ENCODE data around the gene PRKCZ. TPM values are rescaled to one million over a fixed set of nuclear protein-coding genes. Genes with fewer than 3 reads are reported as not detected.

The PRKCZ gene
- total and polyA plus RNA-seq, 9 of the 15 experiments (the other 6 are each of a cell fraction or from before 2014, with no cell fraction given) = 0.07 to 3.1 (median 1.3) TPM

DNA sequence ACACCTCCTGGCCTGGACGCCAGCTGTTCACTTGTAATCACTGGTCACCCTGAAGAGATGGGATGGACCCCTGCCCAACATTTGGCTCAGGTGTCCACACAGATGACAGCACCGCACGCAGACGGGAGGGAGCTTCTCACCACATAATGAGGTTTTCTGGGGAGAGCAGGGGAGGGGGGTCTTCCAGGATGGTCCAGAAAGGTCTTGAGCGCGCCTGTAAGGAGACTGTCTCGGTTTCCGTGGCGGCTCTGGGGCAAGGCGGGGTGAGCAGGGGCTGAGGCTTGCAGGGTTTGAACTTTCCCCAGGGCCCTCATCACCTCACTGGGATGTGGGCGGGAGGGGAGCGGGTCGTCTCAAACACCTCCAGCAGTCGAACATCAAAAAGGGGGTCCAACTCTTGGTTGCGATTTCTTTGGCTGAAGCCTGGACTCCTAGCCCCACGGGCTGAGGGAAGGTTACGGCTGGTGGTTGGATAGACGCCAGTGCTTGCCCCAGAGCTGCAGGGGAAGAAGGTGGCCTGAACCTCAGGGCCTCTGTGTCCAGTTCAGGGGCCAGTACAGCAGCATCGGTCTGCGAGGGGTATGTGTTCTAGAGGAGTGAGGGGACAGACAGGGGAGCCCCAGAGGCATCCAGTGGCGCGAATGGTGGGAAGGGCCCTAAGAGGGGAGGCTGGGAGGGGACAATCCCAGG lies 53.8 kb downstream of the PRKCZ start (continued):
- TF ChIP-seq, protein P1, sequence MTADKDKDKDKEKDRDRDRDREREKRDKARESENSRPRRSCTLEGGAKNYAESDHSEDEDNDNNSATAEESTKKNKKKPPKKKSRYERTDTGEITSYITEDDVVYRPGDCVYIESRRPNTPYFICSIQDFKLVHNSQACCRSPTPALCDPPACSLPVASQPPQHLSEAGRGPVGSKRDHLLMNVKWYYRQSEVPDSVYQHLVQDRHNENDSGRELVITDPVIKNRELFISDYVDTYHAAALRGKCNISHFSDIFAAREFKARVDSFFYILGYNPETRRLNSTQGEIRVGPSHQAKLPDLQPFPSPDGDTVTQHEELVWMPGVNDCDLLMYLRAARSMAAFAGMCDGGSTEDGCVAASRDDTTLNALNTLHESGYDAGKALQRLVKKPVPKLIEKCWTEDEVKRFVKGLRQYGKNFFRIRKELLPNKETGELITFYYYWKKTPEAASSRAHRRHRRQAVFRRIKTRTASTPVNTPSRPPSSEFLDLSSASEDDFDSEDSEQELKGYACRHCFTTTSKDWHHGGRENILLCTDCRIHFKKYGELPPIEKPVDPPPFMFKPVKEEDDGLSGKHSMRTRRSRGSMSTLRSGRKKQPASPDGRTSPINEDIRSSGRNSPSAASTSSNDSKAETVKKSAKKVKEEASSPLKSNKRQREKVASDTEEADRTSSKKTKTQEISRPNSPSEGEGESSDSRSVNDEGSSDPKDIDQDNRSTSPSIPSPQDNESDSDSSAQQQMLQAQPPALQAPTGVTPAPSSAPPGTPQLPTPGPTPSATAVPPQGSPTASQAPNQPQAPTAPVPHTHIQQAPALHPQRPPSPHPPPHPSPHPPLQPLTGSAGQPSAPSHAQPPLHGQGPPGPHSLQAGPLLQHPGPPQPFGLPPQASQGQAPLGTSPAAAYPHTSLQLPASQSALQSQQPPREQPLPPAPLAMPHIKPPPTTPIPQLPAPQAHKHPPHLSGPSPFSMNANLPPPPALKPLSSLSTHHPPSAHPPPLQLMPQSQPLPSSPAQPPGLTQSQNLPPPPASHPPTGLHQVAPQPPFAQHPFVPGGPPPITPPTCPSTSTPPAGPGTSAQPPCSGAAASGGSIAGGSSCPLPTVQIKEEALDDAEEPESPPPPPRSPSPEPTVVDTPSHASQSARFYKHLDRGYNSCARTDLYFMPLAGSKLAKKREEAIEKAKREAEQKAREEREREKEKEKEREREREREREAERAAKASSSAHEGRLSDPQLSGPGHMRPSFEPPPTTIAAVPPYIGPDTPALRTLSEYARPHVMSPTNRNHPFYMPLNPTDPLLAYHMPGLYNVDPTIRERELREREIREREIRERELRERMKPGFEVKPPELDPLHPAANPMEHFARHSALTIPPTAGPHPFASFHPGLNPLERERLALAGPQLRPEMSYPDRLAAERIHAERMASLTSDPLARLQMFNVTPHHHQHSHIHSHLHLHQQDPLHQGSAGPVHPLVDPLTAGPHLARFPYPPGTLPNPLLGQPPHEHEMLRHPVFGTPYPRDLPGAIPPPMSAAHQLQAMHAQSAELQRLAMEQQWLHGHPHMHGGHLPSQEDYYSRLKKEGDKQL (CRISPR knock-in tag; IDR thresholded peaks at IDR 0.05; ENCODE audit: borderline replicate concordance) = no peak
- no peak for TF ChIP-seq HMGN3 (IDR thresholded peaks at IDR 0.05; ENCODE audit: borderline replicate concordance, extremely low read depth, insufficient read length, low read depth, low read length)
